GM19239 (cell line): ENCODE measurements around the gene CD86.
A peak's percentile ranks its signal among the peaks of the same experiment; 100 is the strongest.

Experiments
- DNase-seq: peaks from one replicate; pipeline ENCODE4 v3.0.0; 2011; ENCODE audit warnings: low spot score; ENCODE audit not compliant: insufficient read length
- FAIRE-seq: peaks from 2 replicates; lab custom pipeline; 2011; peaks lifted over from hg19 to GRCh38; lab: Jason Lieb, UNC

The CD86 gene

GRCh38 chr3:122085673-122086072 lies 30.5 kb downstream of the CD86 start:
- FAIRE-seq = no peak
- DNase-seq = no peak

- DNase-seq = no peak
- FAIRE-seq = no peak
Measured at GRCh38 chr3:122088531-122088930, 33.4 kb downstream of the CD86 start.

GRCh38 chr3:122091602-122092295 lies 36.6 kb downstream of the CD86 start:
- DNase-seq (no peak), FAIRE-seq (no peak)

- FAIRE-seq = no peak
Measured at GRCh38 chr3:122092460-122093165, 37.5 kb downstream of the CD86 start.

GRCh38 chr3:122094125-122094524 lies 39.0 kb downstream of the CD86 start:
- DNase-seq (no peak), FAIRE-seq (peak; percentile 99)

More at GRCh38 chr3:122092460-122093165, 37.5 kb downstream of the CD86 start:
- no peak for DNase-seq

- FAIRE-seq (no peak), DNase-seq (no peak)
Measured at GRCh38 chr3:122094693-122095092, 39.5 kb downstream of the CD86 start.

- DNase-seq (no peak), FAIRE-seq (no peak)
Measured at GRCh38 chr3:122097141-122097540, 42.0 kb downstream of the CD86 start.

GRCh38 chr3:122098611-122099010 lies 43.4 kb downstream of the CD86 start:
- FAIRE-seq (no peak), DNase-seq (no peak)

- DNase-seq = no peak
- FAIRE-seq = peak; percentile 96
Measured at GRCh38 chr3:122099255-122099654, 44.1 kb downstream of the CD86 start.

- FAIRE-seq (peak; percentile 49), DNase-seq (no peak)
Measured at GRCh38 chr3:122100083-122100482, 44.9 kb downstream of the CD86 start.

- FAIRE-seq (no peak), DNase-seq (no peak)
Measured at GRCh38 chr3:122100591-122101463, 45.7 kb downstream of the CD86 start.

- no peak for FAIRE-seq
- DNase-seq = no peak
Measured at GRCh38 chr3:122101646-122102045, 46.5 kb downstream of the CD86 start.

GRCh38 chr3:122102191-122102935 lies 47.2 kb downstream of the CD86 start:
- FAIRE-seq (peak; percentile 98), DNase-seq (no peak)

- DNase-seq = no peak
- no peak for FAIRE-seq
Measured at GRCh38 chr3:122103821-122104514, 48.8 kb downstream of the CD86 start.

GRCh38 chr3:122104515-122105194 lies 49.5 kb downstream of the CD86 start:
- no peak for DNase-seq
- FAIRE-seq = peak; percentile 95

- no peak for DNase-seq
- FAIRE-seq = no peak
Measured at GRCh38 chr3:122105626-122106025, 50.5 kb downstream of the CD86 start.

GRCh38 chr3:122107171-122107570 lies 52.0 kb downstream of the CD86 start:
- FAIRE-seq = peak; percentile 60
- no peak for DNase-seq

- DNase-seq (no peak), FAIRE-seq (no peak)
Measured at GRCh38 chr3:122111974-122112373, 56.8 kb downstream of the CD86 start.

- no peak for DNase-seq
- FAIRE-seq = no peak
Measured at GRCh38 chr3:122112754-122113153, 57.6 kb downstream of the CD86 start.
